ENCODE data around the gene MDFI. TPM values are rescaled to one million over a fixed set of nuclear protein-coding genes. Genes with fewer than 3 reads are reported as not detected.

MDFI gene
- total RNA-seq, 1 experiment from 2014 or later, result 59.1 TPM

DNA sequence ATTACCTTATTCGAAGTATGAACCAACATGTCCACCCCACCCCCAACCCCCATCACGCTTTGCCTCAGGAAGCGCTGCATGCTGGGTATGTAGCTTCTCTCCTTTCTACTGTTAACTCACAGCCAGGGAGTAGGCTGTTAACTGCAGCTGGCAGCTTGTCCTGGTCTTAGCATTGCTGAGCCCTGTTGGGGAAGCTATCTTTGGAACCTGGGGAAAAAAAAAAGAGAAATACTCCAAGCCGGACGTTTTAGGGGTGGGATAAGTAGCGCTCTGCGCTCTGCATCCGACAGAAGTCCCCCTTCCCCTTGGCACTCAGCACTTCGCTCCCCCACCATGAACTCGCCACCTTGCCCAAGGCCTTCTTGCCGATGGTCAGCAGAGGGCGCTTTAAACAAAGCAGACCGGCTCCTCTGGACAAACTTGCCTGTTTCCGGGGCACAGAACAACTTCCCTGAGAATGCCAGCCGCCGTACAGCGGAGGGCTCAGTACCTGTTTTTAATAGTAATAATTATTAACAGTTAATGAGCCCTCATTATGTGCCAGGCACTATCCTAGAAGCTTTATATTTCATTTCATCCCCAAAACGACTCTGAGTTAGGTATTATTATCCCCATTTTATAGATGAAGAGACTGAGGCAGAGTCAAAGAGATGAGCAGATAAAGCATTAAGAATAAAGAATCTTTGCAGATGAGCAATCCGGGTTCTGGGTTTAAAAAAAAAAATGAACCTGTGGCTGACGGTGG, 35.2 kb upstream of the MDFI start:
- TF ChIP-seq, protein P1, sequence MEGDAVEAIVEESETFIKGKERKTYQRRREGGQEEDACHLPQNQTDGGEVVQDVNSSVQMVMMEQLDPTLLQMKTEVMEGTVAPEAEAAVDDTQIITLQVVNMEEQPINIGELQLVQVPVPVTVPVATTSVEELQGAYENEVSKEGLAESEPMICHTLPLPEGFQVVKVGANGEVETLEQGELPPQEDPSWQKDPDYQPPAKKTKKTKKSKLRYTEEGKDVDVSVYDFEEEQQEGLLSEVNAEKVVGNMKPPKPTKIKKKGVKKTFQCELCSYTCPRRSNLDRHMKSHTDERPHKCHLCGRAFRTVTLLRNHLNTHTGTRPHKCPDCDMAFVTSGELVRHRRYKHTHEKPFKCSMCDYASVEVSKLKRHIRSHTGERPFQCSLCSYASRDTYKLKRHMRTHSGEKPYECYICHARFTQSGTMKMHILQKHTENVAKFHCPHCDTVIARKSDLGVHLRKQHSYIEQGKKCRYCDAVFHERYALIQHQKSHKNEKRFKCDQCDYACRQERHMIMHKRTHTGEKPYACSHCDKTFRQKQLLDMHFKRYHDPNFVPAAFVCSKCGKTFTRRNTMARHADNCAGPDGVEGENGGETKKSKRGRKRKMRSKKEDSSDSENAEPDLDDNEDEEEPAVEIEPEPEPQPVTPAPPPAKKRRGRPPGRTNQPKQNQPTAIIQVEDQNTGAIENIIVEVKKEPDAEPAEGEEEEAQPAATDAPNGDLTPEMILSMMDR (IDR thresholded peaks at IDR 0.05; ENCODE audit: unreplicated experiment), result peak; percentile 90
- no peaks in the 10 kb centered on the region for H3K27me3 Mint-ChIP-seq (ENCODE audit: insufficient read depth, unreplicated experiment)
- H3K27ac Mint-ChIP-seq (ENCODE audit: low read depth, unreplicated experiment), result no peak overlapping the region
- H3K4me1 Mint-ChIP-seq (ENCODE audit: insufficient read depth, unreplicated experiment), result peaks cover 5% of the 10 kb centered on the region
- CTCF ChIA-PET, result interaction anchor here (0.6 to 7.3 kb wide), 57 partner anchors 9 to 417 kb away, joined by 3 to 137 read pairs (median 4); partner anchors contain the start of gene TOMM6
- H3K4me3 Mint-ChIP-seq (ENCODE audit: unreplicated experiment), result no peak overlapping the region
- no peaks in the 10 kb centered on the region for H3K36me3 Mint-ChIP-seq (ENCODE audit: insufficient read depth, unreplicated experiment)
- POLR2A ChIA-PET, result interaction anchor here (0.6 to 2.5 kb wide), 7 partner anchors 32 to 234 kb away, joined by 3 to 14 read pairs (median 3); no protein-coding TSS in a partner anchor
- intact Hi-C loops (cut with micrococcal nuclease), result loop anchor here (1.0 kb wide), 2 partner anchors 79 to 173 kb away; no protein-coding TSS in a partner anchor
- TSS peak; percentile 9 for BruUV-seq (replicated peaks)
- DNase-seq (ENCODE audit: unreplicated experiment), result peak; percentile 87
- no peaks in the 10 kb centered on the region for H3K9me3 Mint-ChIP-seq (ENCODE audit: unreplicated experiment)

DNA sequence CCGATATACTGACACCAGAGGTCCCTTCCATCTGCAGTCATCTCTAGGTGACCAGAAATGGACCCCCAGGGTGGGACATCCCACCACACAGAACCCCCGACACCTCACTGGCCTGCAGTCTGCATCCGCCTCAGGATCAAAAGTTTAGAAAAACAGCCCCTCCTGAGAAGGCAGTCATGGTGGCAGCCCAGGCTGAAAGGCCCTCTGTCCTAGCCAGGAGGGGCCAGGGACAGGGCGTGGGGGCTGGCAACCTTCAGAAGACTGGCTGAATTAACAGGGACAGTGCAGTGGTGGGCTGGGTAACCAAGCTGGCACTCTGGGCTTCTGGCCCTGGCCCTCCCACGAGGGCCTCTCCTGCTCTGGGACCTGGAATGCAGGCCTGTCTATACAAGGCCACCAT, 34.3 kb upstream of the MDFI start:
- H3K4me1 Mint-ChIP-seq (ENCODE audit: insufficient read depth, unreplicated experiment), result peaks cover 5% of the 10 kb centered on the region
- H3K27me3 Mint-ChIP-seq (ENCODE audit: insufficient read depth, unreplicated experiment), result no peaks in the 10 kb centered on the region
- BruUV-seq (replicated peaks), result no TSS peak
- CTCF ChIA-PET, result interaction anchor here (0.5 to 7.3 kb wide), 20 partner anchors 8 to 239 kb away, joined by 3 to 137 read pairs (median 4); no protein-coding TSS in a partner anchor
- intact Hi-C loops (cut with micrococcal nuclease), result no loop called here
- H3K36me3 Mint-ChIP-seq (ENCODE audit: insufficient read depth, unreplicated experiment), result no peaks in the 10 kb centered on the region
- H3K27ac Mint-ChIP-seq (ENCODE audit: low read depth, unreplicated experiment), result no peak overlapping the region
- POLR2A ChIA-PET, result interaction anchor here (0.6 kb wide), 1 partner anchor 172 kb away, joined by 3 read pairs; no protein-coding TSS in a partner anchor
- no peak for DNase-seq (ENCODE audit: unreplicated experiment)
- no peak overlapping the region for H3K4me3 Mint-ChIP-seq (ENCODE audit: unreplicated experiment)
- TF ChIP-seq, protein P1 (IDR thresholded peaks at IDR 0.05; ENCODE audit: unreplicated experiment), result no peak
- H3K9me3 Mint-ChIP-seq (ENCODE audit: unreplicated experiment), result no peaks in the 10 kb centered on the region

DNA sequence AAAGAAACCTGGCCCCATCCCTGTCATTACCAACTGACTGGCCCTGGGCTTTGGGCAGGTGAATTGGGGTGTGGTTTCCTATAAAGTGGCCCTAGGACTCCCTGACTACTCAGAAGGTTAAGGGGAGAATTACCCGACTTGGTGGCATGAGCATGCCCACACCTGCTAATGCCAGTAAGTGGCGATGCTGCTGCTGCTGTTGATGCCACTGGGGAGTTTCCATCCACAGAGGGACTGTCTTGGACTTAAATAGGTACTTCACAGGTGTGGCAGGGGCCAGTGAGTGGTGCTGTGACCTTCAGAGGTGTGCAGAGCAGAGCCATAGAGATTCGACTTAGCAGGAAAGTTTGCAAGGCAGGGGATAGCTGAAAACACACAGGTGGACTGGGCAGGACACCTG, 32.6 kb upstream of the MDFI start:
- Mint-ChIP-seq H3K27me3 (ENCODE audit: insufficient read depth, unreplicated experiment) (no peaks in the 10 kb centered on the region), H3K9me3 (ENCODE audit: unreplicated experiment) (peaks cover 4% of the 10 kb centered on the region), H3K27ac (ENCODE audit: low read depth, unreplicated experiment) (no peak overlapping the region), H3K36me3 (ENCODE audit: insufficient read depth, unreplicated experiment) (no peaks in the 10 kb centered on the region), H3K4me1 (ENCODE audit: insufficient read depth, unreplicated experiment) (peaks cover 5% of the 10 kb centered on the region), H3K4me3 (ENCODE audit: unreplicated experiment) (no peak overlapping the region)
- CTCF ChIA-PET, result interaction anchor here (0.6 to 7.3 kb wide), 8 partner anchors 10 to 238 kb away, joined by 3 to 137 read pairs (median 4); no protein-coding TSS in a partner anchor
- no TSS peak for BruUV-seq (replicated peaks)
- POLR2A ChIA-PET, result no interaction called here
- intact Hi-C loops (cut with micrococcal nuclease), result no loop called here
- TF ChIP-seq, protein P1 (IDR thresholded peaks at IDR 0.05; ENCODE audit: unreplicated experiment), result no peak
- DNase-seq (ENCODE audit: unreplicated experiment), result no peak

DNA sequence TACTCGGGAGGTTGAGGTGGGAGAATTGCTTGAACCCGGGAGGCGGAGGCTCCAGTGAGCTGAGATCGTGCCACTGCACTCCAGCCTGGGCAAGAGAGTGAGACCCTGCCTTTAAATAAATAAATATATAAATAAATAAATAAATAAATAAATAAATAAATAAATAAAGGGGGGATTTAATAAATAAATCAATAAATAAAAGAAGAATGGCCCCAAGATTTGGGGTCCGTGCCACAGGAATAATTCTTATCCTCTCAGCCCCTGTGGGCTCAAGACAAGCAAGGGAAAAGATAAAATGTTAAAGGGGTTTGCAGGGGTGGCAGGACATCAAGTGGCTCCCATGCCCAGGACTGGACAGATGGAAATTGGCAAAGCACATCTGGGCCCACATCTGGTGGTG, 31.2 kb upstream of the MDFI start:
- Mint-ChIP-seq H3K9me3 (ENCODE audit: unreplicated experiment) (peaks cover 7% of the 10 kb centered on the region), H3K4me3 (ENCODE audit: unreplicated experiment) (no peak overlapping the region), H3K27me3 (ENCODE audit: insufficient read depth, unreplicated experiment) (no peaks in the 10 kb centered on the region), H3K4me1 (ENCODE audit: insufficient read depth, unreplicated experiment) (peaks cover 5% of the 10 kb centered on the region), H3K36me3 (ENCODE audit: insufficient read depth, unreplicated experiment) (no peaks in the 10 kb centered on the region), H3K27ac (ENCODE audit: low read depth, unreplicated experiment) (no peak overlapping the region)
- no TSS peak for BruUV-seq (replicated peaks)
- intact Hi-C loops (cut with micrococcal nuclease), result no loop called here
- ChIA-PET POLR2A (no interaction called here), CTCF (interaction anchor here (0.9 to 7.3 kb wide), 3 partner anchors 73 to 170 kb away, joined by 3 to 137 read pairs (median 124); no protein-coding TSS in a partner anchor)
- TF ChIP-seq, protein P1 (IDR thresholded peaks at IDR 0.05; ENCODE audit: unreplicated experiment), result no peak
- DNase-seq (ENCODE audit: unreplicated experiment), result no peak
